HCT116 (cell line): ENCODE data around the gene DDX10. TPM values are rescaled to one million over a fixed set of nuclear protein-coding genes. Genes with fewer than 3 reads are reported as not detected.

Experiments used
- ATAC-seq: fragments of 200-7000 bp; cut with Tn5 transposase; 2 replicates; pipeline ENCODE4 v1.9.1; 2020; ENCODE audit warnings: mild to moderate bottlenecking, moderate library complexity
- BruUV-seq: library from RNA; stranded (reverse); fragments of 400-500 nt; replicated peaks from 2 replicates; lab custom pipeline; 2021; lab: Mats Ljungman, UMichigan
- CTCF ChIA-PET: fragments of 300-600 bp; sonication (Branson Sonifier 250); formaldehyde crosslinking; loops from one replicate; lab custom pipeline; 2021; ENCODE audit warnings: antibody characterized with exemption; lab: Charles Lee
- POLR2A ChIA-PET: fragments of 300-600, 350-600 bp; sonication (Branson Sonifier 250); formaldehyde crosslinking; loops from one replicate; lab custom pipeline; 2021; ENCODE audit warnings: antibody characterized with exemption; lab: Charles Lee
- RAD21 ChIA-PET, 2 experiments: fragments of 300-600 bp; sonication (Branson Sonifier 250); formaldehyde crosslinking; loops; one replicate each; lab custom pipeline; 2023; ENCODE audit warnings: low total read pairs in 2 of 2; ENCODE audit not compliant: uncharacterized antibody in 2 of 2, unreplicated experiment in 2 of 2, low non-redundant PET in 1 of 2; lab: Charles Lee
- DNase-seq: peaks from one replicate; pipeline ENCODE4 v3.0.0-alpha.2; 2010; ENCODE audit warnings: low read depth, low spot score
- H2AFZ ChIP-seq: fragments of 200-600 bp; shearing (Covaris generic), sonication (generic); 2 replicates; pipeline ENCODE4 v1.6.1; 2017; ENCODE audit warnings: low read depth, mixed run types, mixed read lengths, antibody characterized with exemption, low read length; ENCODE audit not compliant: poor library complexity, severe bottlenecking
- H3K27ac ChIP-seq: 2 replicates; pipeline ENCODE4 v1.5.1; 2012; ENCODE audit warnings: low read depth, low read length
- H3K27me3 ChIP-seq: fragments of 200-600 bp; sonication (generic); 2 replicates; pipeline ENCODE4 v1.6.1; 2016; ENCODE audit warnings: mixed run types, low read length, mixed read lengths; ENCODE audit not compliant: insufficient read depth
- H3K36me3 ChIP-seq, 2 experiments: fragments of 200-500 bp in 1 of 2; fragments of 200-600 bp in 1 of 2; sonication (Bioruptor generic) in 1 of 2; sonication (generic) in 1 of 2; 2 replicates each; pipeline versions ENCODE4 v1.5.1 to v1.6.1; 2014 to 2016; ENCODE audit warnings: low read length in 2 of 2, inconsistent platforms in 1 of 2, mixed read lengths in 1 of 2, mixed run types in 1 of 2; ENCODE audit not compliant: insufficient read depth in 2 of 2, control insufficient read depth in 1 of 2
- H3K4me1 ChIP-seq, 2 experiments: fragments of 200-600 bp in 1 of 2; sonication (generic) in 1 of 2; 2 replicates each; pipeline versions ENCODE4 v1.5.1 to v1.6.1; 2012 to 2017; ENCODE audit warnings: low read length in 2 of 2, inconsistent platforms in 1 of 2, mild to moderate bottlenecking in 1 of 2, mixed read lengths in 1 of 2, mixed run types in 1 of 2, moderate library complexity in 1 of 2; ENCODE audit not compliant: insufficient read depth in 2 of 2, control insufficient read depth in 1 of 2
- H3K4me2 ChIP-seq: fragments of 200-600 bp; sonication (generic); 2 replicates; pipeline ENCODE4 v1.6.1; 2017; ENCODE audit warnings: mixed run types, low read length, mixed read lengths
- H3K4me3 ChIP-seq, 2 experiments: fragments of 200-600 bp in 1 of 2; sonication (generic) in 1 of 2; replicated peaks in 1 of 2; 2 replicates each; pipeline ENCODE4 v1.5.1; 2011 to 2016; ENCODE audit warnings: low read length in 2 of 2, control low read depth in 1 of 2, low read depth in 1 of 2, mild to moderate bottlenecking in 1 of 2, mixed read lengths in 1 of 2, mixed run types in 1 of 2
- H3K79me2 ChIP-seq: fragments of 200-600 bp; sonication (generic); 2 replicates; pipeline ENCODE4 v1.6.1; 2017; ENCODE audit warnings: mild to moderate bottlenecking, mixed run types, low read length, moderate library complexity, mixed read lengths; ENCODE audit not compliant: insufficient read depth
- H3K9ac ChIP-seq: fragments of 200-600 bp; sonication (generic); 2 replicates; pipeline ENCODE4 v1.6.1; 2016; ENCODE audit warnings: low read length, mixed read lengths
- H3K9me2 ChIP-seq: fragments of 200-600 bp; sonication (generic), shearing (Covaris generic); 2 replicates; pipeline ENCODE4 v1.6.1; 2017; ENCODE audit warnings: mixed run types, mild to moderate bottlenecking, moderate library complexity; ENCODE audit not compliant: insufficient read depth
- H3K9me3 ChIP-seq, 2 experiments: fragments of 200-500 bp in 1 of 2; fragments of 200-600 bp in 1 of 2; sonication (Bioruptor generic) in 1 of 2; sonication (generic) in 1 of 2; 2 replicates each; pipeline ENCODE4 v1.6.1; 2014 to 2017; ENCODE audit warnings: low read length in 2 of 2, mixed read lengths in 2 of 2, inconsistent platforms in 1 of 2, low read depth in 1 of 2, mild to moderate bottlenecking in 1 of 2, mixed run types in 1 of 2, moderate library complexity in 1 of 2; ENCODE audit not compliant: control insufficient read depth in 1 of 2, insufficient read depth in 1 of 2
- H4K20me1 ChIP-seq: fragments of 200-600 bp; sonication (generic), shearing (Covaris generic); 2 replicates; pipeline ENCODE4 v1.6.1; 2017; ENCODE audit warnings: mixed run types, mild to moderate bottlenecking, moderate library complexity; ENCODE audit not compliant: insufficient read depth
- CBX3 ChIP-seq: IDR thresholded peaks from 2 replicates; pipeline ENCODE4 v1.6.1; 2012; ENCODE audit warnings: low read depth
- EGR1 ChIP-seq: IDR thresholded peaks from 2 replicates; pipeline ENCODE4 v1.6.1; 2012; ENCODE audit warnings: low read depth
- ELF1 ChIP-seq: IDR thresholded peaks from 2 replicates; pipeline ENCODE4 v1.6.1; 2012; ENCODE audit warnings: low read depth, borderline replicate concordance
- EZH2phosphoT487 ChIP-seq: fragments of 200-600 bp; IDR thresholded peaks from 2 replicates; pipeline ENCODE4 v1.6.1; 2018; ENCODE audit warnings: antibody characterized with exemption, borderline replicate concordance
- JUND ChIP-seq: IDR thresholded peaks from 2 replicates; pipeline ENCODE4 v1.6.1; 2012
- MAX ChIP-seq: IDR thresholded peaks from 2 replicates; pipeline ENCODE4 v1.6.1; 2012
- REST ChIP-seq: IDR thresholded peaks from 2 replicates; pipeline ENCODE4 v1.6.1; 2012; ENCODE audit warnings: low read depth
- SIN3A ChIP-seq: IDR thresholded peaks from 2 replicates; pipeline ENCODE4 v1.6.1; 2012; ENCODE audit warnings: low read depth
- SP1 ChIP-seq: IDR thresholded peaks from 2 replicates; pipeline ENCODE4 v1.6.1; 2012; ENCODE audit warnings: low read depth
- TCF7L2 ChIP-seq: IDR thresholded peaks from 2 replicates; pipeline ENCODE4 v1.7.0; 2011; ENCODE audit warnings: borderline replicate concordance, inconsistent platforms; ENCODE audit not compliant: insufficient read depth, insufficient read length; ENCODE audit errors: extremely low read depth
- ZNF274 ChIP-seq: fragments of 200-500 bp; sonication (Bioruptor generic); IDR thresholded peaks from 2 replicates; pipeline ENCODE4 v1.6.1; 2014; ENCODE audit warnings: mild to moderate bottlenecking, low read depth, low read length, inconsistent platforms
- intact Hi-C: fragments of 100-400 bp; cut with micrococcal nuclease; formaldehyde crosslinking; loops from 2 replicates; pipeline ENCODE4 v1.10.0; 2022
- total RNA-seq: library from RNA; stranded (reverse); gene quantifications from one replicate; pipeline ENCODE4 v1.2.1, GENCODE V29; 2021; ENCODE audit not compliant: unreplicated experiment

Gene DDX10
- total RNA-seq, 1 experiment from 2014 or later, result 66.5 TPM

GRCh38 chr11:108961095-108961494 lies 296.2 kb downstream of the DDX10 start:
- intact Hi-C loops, result no loop called here
- no peaks in the 10 kb centered on the region for H3K36me3 ChIP-seq

More at GRCh38 chr11:108961095-108961494, 296.2 kb downstream of the DDX10 start:
- ATAC-seq (no peak), DNase-seq (no peak)
- Histone ChIP-seq H3K79me2 (no peaks in the 10 kb centered on the region), H3K9ac (no peak overlapping the region), H3K4me2 (no peak overlapping the region), H2AFZ (no peak overlapping the region), H3K9me3 (no peaks in the 10 kb centered on the region), H3K27me3 (no peaks in the 10 kb centered on the region), H3K4me1 (peaks cover 37 to 41% of the 10 kb centered on the region in 2 experiments), H3K9me2 (no peaks in the 10 kb centered on the region), H3K27ac (no peak overlapping the region; the same call in 1 of the 2 replicates), H4K20me1 (no peaks in the 10 kb centered on the region), H3K4me3 (no peak overlapping the region)
- CTCF ChIA-PET, result no interaction called here
- TF ChIP-seq MAX, result no peak
- TF ChIP-seq ZNF274, result no peak
- TF ChIP-seq CBX3, result no peak
- TF ChIP-seq JUND, result no peak
- TF ChIP-seq TCF7L2, result no peak
- TF ChIP-seq REST, result no peak
- no peak for TF ChIP-seq EGR1
- TF ChIP-seq SP1, result no peak
- no peak for TF ChIP-seq ELF1
- TF ChIP-seq SIN3A, result no peak
- TF ChIP-seq EZH2phosphoT487, result no peak
- POLR2A ChIA-PET, result no interaction called here
- RAD21 ChIA-PET, result no interaction called here
- BruUV-seq, result no TSS peak
